ENCODE results near the gene CDON.

CDON gene

GRCh38 chr11:126025822-126026221 lies 36.8 kb downstream of the CDON start:
- no peaks in the 10 kb centered on the region for H3K36me3 ChIP-seq (ENCODE audit: control insufficient read depth, insufficient read depth, low read length)
- H3K4me3 ChIP-seq (ENCODE audit: extremely low read depth, insufficient read depth, low read length, poor library complexity, severe bottlenecking) = no peak overlapping the region
- H3K4me1 ChIP-seq (ENCODE audit: control insufficient read depth, insufficient read depth, low read length, poor library complexity, severe bottlenecking) = no peaks in the 10 kb centered on the region
- H3K27ac ChIP-seq (ENCODE audit: low read depth, low read length, severe bottlenecking) = no peak overlapping the region
- H3K9me3 ChIP-seq (ENCODE audit: control insufficient read depth, low read length) = no peaks in the 10 kb centered on the region
- 60 to 80% methylated on average over 1 of the region's 1 CpG for WGBS, 2 experiments (ENCODE audit: insufficient coverage in 2 of 2)

- no peak overlapping the region for H3K27ac ChIP-seq (ENCODE audit: low read depth, low read length, severe bottlenecking)
- H3K4me3 ChIP-seq (ENCODE audit: extremely low read depth, insufficient read depth, low read length, poor library complexity, severe bottlenecking) = no peak overlapping the region
- 94 to 96% methylated on average over 5 of the region's 5 CpGs for WGBS, 2 experiments (ENCODE audit: insufficient coverage in 2 of 2)
- H3K4me1 ChIP-seq (ENCODE audit: control insufficient read depth, insufficient read depth, low read length, poor library complexity, severe bottlenecking) = no peaks in the 10 kb centered on the region
- no peaks in the 10 kb centered on the region for H3K36me3 ChIP-seq (ENCODE audit: control insufficient read depth, insufficient read depth, low read length)
- H3K9me3 ChIP-seq (ENCODE audit: control insufficient read depth, low read length) = no peaks in the 10 kb centered on the region
Observed at GRCh38 chr11:126024123-126024522, 38.5 kb downstream of the CDON start.

- Histone ChIP-seq H3K9me3 (ENCODE audit: control insufficient read depth, low read length) (no peaks in the 10 kb centered on the region), H3K27ac (ENCODE audit: low read depth, low read length, severe bottlenecking) (no peak overlapping the region), H3K4me1 (ENCODE audit: control insufficient read depth, insufficient read depth, low read length, poor library complexity, severe bottlenecking) (no peaks in the 10 kb centered on the region), H3K4me3 (ENCODE audit: extremely low read depth, insufficient read depth, low read length, poor library complexity, severe bottlenecking) (no peak overlapping the region), H3K36me3 (ENCODE audit: control insufficient read depth, insufficient read depth, low read length) (peaks cover 9% of the 10 kb centered on the region)
- WGBS, 2 experiments (ENCODE audit: insufficient coverage in 2 of 2) = no CpG with 5 or more reads among the region's 2 CpGs
Observed at GRCh38 chr11:126012852-126013251, 49.8 kb downstream of the CDON start.

- peaks cover 4% of the 10 kb centered on the region for H3K4me1 ChIP-seq (ENCODE audit: control insufficient read depth, insufficient read depth, low read length, poor library complexity, severe bottlenecking)
- no peak overlapping the region for H3K27ac ChIP-seq (ENCODE audit: low read depth, low read length, severe bottlenecking)
- H3K4me3 ChIP-seq (ENCODE audit: extremely low read depth, insufficient read depth, low read length, poor library complexity, severe bottlenecking) = no peak overlapping the region
- H3K9me3 ChIP-seq (ENCODE audit: control insufficient read depth, low read length) = no peaks in the 10 kb centered on the region
- H3K36me3 ChIP-seq (ENCODE audit: control insufficient read depth, insufficient read depth, low read length) = peaks cover 4% of the 10 kb centered on the region
- WGBS, 2 experiments (ENCODE audit: insufficient coverage in 2 of 2) = 88% methylated on average over 1 of the region's 4 CpGs; no CpG with 5 or more reads in 1 of the 2 experiments
Observed at GRCh38 chr11:126011754-126012153, 50.9 kb downstream of the CDON start.

GRCh38 chr11:126011265-126011664 lies 51.4 kb downstream of the CDON start:
- Histone ChIP-seq H3K4me3 (ENCODE audit: extremely low read depth, insufficient read depth, low read length, poor library complexity, severe bottlenecking) (no peak overlapping the region), H3K27ac (ENCODE audit: low read depth, low read length, severe bottlenecking) (no peak overlapping the region), H3K4me1 (ENCODE audit: control insufficient read depth, insufficient read depth, low read length, poor library complexity, severe bottlenecking) (peaks cover 4% of the 10 kb centered on the region), H3K9me3 (ENCODE audit: control insufficient read depth, low read length) (no peaks in the 10 kb centered on the region), H3K36me3 (ENCODE audit: control insufficient read depth, insufficient read depth, low read length) (no peaks in the 10 kb centered on the region)
- WGBS, 2 experiments (ENCODE audit: insufficient coverage in 2 of 2) = 100% methylated on average over 2 of the region's 3 CpGs

- peaks cover 4% of the 10 kb centered on the region for H3K4me1 ChIP-seq (ENCODE audit: control insufficient read depth, insufficient read depth, low read length, poor library complexity, severe bottlenecking)
- no peak overlapping the region for H3K4me3 ChIP-seq (ENCODE audit: extremely low read depth, insufficient read depth, low read length, poor library complexity, severe bottlenecking)
- no peak overlapping the region for H3K27ac ChIP-seq (ENCODE audit: low read depth, low read length, severe bottlenecking)
- no peaks in the 10 kb centered on the region for H3K36me3 ChIP-seq (ENCODE audit: control insufficient read depth, insufficient read depth, low read length)
- no peaks in the 10 kb centered on the region for H3K9me3 ChIP-seq (ENCODE audit: control insufficient read depth, low read length)
- WGBS, 2 experiments (ENCODE audit: insufficient coverage in 2 of 2) = 89 to 93% methylated on average over 5 of the region's 8 CpGs
Observed at GRCh38 chr11:126008956-126009355, 53.7 kb downstream of the CDON start.

GRCh38 chr11:126007238-126007637 lies 55.4 kb downstream of the CDON start:
- 88 to 100% methylated on average over 2 of the region's 3 CpGs for WGBS, 2 experiments (ENCODE audit: insufficient coverage in 2 of 2)
- Histone ChIP-seq H3K27ac (ENCODE audit: low read depth, low read length, severe bottlenecking) (no peak overlapping the region), H3K36me3 (ENCODE audit: control insufficient read depth, insufficient read depth, low read length) (peaks cover 7% of the 10 kb centered on the region), H3K4me3 (ENCODE audit: extremely low read depth, insufficient read depth, low read length, poor library complexity, severe bottlenecking) (no peak overlapping the region), H3K4me1 (ENCODE audit: control insufficient read depth, insufficient read depth, low read length, poor library complexity, severe bottlenecking) (peaks cover 4% of the 10 kb centered on the region), H3K9me3 (ENCODE audit: control insufficient read depth, low read length) (no peaks in the 10 kb centered on the region)

GRCh38 chr11:126006068-126006467 lies 56.6 kb downstream of the CDON start:
- Histone ChIP-seq H3K4me3 (ENCODE audit: extremely low read depth, insufficient read depth, low read length, poor library complexity, severe bottlenecking) (no peak overlapping the region), H3K4me1 (ENCODE audit: control insufficient read depth, insufficient read depth, low read length, poor library complexity, severe bottlenecking) (peaks cover 4% of the 10 kb centered on the region), H3K36me3 (ENCODE audit: control insufficient read depth, insufficient read depth, low read length) (peaks cover 7% of the 10 kb centered on the region), H3K27ac (ENCODE audit: low read depth, low read length, severe bottlenecking) (no peak overlapping the region), H3K9me3 (ENCODE audit: control insufficient read depth, low read length) (no peaks in the 10 kb centered on the region)
- 89% methylated on average over 1 to 3 of the region's 4 CpGs for WGBS, 2 experiments (ENCODE audit: insufficient coverage in 2 of 2)

GRCh38 chr11:126002181-126002580 lies 60.5 kb downstream of the CDON start:
- Histone ChIP-seq H3K36me3 (ENCODE audit: control insufficient read depth, insufficient read depth, low read length) (peaks cover 7% of the 10 kb centered on the region), H3K9me3 (ENCODE audit: control insufficient read depth, low read length) (no peaks in the 10 kb centered on the region), H3K27ac (ENCODE audit: low read depth, low read length, severe bottlenecking) (no peak overlapping the region), H3K4me3 (ENCODE audit: extremely low read depth, insufficient read depth, low read length, poor library complexity, severe bottlenecking) (no peak overlapping the region), H3K4me1 (ENCODE audit: control insufficient read depth, insufficient read depth, low read length, poor library complexity, severe bottlenecking) (peaks cover 4% of the 10 kb centered on the region)
- 97% methylated on average over 3 of the region's 4 CpGs for WGBS, 2 experiments (ENCODE audit: insufficient coverage in 2 of 2)

- 93 to 100% methylated on average over 2 to 4 of the region's 6 CpGs for WGBS, 2 experiments (ENCODE audit: insufficient coverage in 2 of 2)
- Histone ChIP-seq H3K4me1 (ENCODE audit: control insufficient read depth, insufficient read depth, low read length, poor library complexity, severe bottlenecking) (no peaks in the 10 kb centered on the region), H3K9me3 (ENCODE audit: control insufficient read depth, low read length) (no peaks in the 10 kb centered on the region), H3K27ac (ENCODE audit: low read depth, low read length, severe bottlenecking) (no peak overlapping the region), H3K4me3 (ENCODE audit: extremely low read depth, insufficient read depth, low read length, poor library complexity, severe bottlenecking) (no peak overlapping the region), H3K36me3 (ENCODE audit: control insufficient read depth, insufficient read depth, low read length) (peaks cover 7% of the 10 kb centered on the region)
Observed at GRCh38 chr11:125999234-125999880, 63.3 kb downstream of the CDON start.

- no peak overlapping the region for H3K27ac ChIP-seq (ENCODE audit: low read depth, low read length, severe bottlenecking)
- peaks cover 7% of the 10 kb centered on the region for H3K36me3 ChIP-seq (ENCODE audit: control insufficient read depth, insufficient read depth, low read length)
- peaks cover 1% of the 10 kb centered on the region for H3K4me1 ChIP-seq (ENCODE audit: control insufficient read depth, insufficient read depth, low read length, poor library complexity, severe bottlenecking)
- H3K4me3 ChIP-seq (ENCODE audit: extremely low read depth, insufficient read depth, low read length, poor library complexity, severe bottlenecking) = no peak overlapping the region
- 86 to 88% methylated on average over 5 of the region's 5 CpGs for WGBS, 2 experiments (ENCODE audit: insufficient coverage in 2 of 2)
- no peaks in the 10 kb centered on the region for H3K9me3 ChIP-seq (ENCODE audit: control insufficient read depth, low read length)
Observed at GRCh38 chr11:125998267-125998666, 64.4 kb downstream of the CDON start.

Measured in mesodermal cell (in vitro differentiated cells).